Retina (tissue), 1 donor: ENCODE measurements around the gene FRMD4B.
A peak's percentile ranks its signal among the peaks of the same experiment; 100 is the strongest.

Experiments
- DNase-seq: peaks from one replicate; pipeline ENCODE4 v3.0.0-alpha.2; 2016

FRMD4B gene

DNA sequence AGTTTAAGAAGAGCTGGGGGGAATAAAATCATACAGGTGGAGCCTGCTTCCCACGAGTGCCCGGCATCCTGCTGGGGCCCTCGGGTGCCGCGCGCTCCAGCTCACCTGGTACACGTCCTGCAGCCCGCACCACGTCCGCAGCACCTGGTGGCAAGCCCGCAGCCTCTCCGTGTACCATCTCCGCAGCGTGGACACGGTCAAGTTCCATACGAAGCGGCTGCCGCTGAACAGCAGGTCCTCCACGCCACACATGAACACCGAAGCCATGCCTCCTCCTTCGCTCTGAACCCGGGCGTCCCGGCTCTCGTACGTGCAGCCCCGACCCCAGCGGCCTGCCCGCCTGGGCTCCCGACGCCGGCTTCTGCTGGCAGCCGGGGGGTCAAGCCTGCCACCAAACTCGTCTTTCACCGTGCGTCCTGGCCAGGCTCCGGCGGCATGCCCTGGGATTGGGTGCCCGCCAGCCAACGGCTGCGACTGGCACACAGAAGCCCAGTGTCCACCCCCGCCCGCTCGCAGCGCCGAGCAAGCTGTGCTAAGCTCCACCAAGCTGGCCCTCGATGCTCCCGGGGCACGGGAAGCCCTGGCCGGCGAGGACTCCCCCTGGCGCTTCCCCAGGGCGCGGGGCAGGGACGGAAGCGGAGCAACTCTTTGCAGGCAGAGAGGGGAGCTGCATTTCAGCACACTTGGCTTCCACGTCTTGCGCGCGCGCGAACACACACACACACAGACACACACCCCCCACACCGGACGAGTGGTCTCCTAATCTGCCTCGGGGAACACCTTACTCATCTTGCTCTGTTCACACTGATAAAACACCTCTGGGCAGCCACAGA is at the start of gene FRMD4B:
Gene FRMD4B, minus strand, starts transcription at position 366 of the 833 bp plus-strand sequence. Its CDS starts 99 bp downstream, at position 267.
- peak; percentile 87 for DNase-seq

DNA sequence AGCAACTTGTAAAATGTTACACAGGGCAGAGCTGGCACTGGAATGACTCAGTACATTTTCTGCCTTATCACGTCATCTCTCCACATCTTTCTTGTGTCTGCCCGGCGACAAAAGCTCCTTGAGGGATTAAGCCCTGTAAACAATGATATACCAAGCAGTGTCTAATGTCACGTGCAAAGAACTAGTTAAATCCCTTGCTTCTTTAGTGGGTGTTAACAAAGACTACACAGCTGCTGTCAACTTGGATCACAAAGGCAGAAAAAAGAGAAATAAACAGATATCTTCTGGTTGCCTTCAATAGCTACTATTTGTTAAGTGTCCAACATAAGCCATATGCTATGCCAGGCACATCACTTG is 48.1 kb upstream of the FRMD4B start:
- DNase-seq: peak; percentile 18

DNA sequence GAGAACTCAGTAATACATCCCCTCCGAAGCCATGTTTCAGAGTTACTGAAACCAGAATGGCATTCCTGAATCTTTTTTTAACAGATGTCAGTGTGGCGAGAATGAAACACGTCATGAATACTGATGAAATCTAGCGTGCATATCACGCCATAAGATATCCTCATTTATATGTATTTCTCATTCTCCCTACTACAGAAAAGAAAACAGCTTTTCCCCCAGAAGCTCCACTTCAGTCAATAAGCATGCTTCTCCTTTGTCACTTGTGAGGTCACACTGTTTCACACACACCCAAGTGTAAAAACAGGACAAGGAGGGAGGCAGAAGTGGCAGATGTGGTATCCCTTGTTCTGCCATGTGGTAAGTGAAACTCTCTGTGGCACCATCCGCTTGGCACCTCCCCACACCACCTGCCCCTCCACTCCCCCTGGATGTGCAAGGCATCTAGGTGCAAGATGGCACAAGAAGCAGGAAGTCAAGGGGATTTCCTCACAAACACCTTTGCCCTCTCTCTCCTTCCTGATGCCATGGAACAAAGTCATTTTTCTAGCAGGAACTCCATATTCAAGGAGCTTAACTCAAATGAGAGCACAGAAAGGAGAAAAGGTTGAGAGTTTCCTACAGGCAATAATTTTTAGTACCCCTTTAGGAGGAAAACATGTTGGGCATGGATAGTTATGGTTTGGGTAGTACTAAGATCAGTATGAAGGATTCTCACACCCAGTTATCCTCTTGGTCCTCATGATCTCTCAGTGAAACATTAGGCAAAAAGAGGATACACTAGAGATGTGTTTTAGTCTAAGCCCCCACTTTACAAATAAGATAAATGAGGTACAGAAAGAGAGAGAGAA is 47.5 kb upstream of the FRMD4B start:
- DNase-seq: no peak

DNA sequence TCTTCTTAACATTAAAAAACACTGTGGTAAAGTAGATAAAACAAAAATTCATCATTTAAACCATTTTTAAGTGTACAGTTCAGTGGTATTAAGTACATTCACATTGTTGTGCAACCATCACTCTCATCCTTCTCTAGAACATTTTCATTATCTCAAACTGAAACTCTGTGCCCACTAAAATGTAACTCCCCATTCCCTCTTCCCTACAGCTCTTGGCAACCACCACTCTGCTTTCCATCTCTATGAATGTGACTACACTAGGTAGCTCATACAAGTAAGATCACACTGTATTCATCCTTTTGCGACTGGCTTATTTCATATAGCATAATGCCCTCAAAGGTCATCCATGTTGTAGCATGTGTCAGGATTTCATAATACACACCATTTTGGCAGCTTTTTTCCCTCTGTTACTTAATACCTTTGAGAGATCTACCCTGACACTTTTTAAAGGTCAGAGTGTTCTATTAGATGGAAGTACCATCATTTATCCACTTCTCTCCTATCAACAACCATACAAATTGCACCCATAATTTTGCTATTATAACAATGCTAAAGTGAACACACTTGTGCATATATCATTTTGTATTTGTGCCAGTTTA is 42.9 kb upstream of the FRMD4B start:
- DNase-seq: no peak

DNA sequence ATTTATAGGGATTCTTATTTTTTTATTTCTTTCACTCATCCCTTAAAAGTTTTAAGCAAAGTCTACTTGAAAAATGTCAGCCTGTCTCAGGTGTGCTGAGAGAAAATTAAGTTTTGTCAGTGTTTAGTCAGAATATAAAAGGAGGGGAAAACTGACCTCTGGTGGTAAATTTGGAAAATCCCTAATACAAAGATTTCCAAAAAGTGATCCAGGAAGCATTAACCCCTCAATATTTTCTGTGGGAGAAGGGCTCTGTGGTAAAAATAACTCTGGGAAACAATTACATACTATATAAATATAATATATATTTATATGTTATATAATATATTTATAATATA is 41.0 kb upstream of the FRMD4B start:
- no peak for DNase-seq

DNA sequence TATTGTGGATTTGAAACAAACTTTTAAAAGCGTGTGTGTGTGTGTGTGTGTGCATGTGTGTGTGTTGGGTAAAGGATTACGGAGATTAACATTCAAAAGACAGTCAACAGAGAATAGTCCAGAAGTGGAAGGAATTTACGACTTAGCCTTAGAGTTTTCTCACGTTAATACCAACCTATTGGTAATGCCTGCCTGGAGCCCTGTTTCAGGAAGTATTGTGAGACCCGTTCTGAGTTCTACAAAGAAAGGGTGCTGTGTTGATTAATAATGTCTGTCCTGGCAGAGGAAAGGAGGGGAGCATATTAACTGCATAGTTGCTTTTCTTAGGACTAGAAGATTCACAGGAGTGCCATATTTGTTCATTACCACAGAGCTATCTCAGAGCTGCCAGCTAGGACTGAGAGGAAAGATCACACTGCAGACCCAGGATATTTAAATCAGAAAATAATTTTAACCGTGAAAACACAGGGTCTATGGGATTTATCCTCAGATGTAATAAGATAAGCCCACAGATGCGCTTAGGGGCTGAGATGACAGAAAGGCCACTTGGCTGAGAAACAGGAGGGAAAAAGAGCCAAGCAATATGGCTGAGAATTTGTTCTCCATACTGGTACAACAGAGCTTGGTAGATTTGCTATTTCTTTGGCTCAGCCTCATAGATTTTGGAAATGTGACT is 40.5 kb upstream of the FRMD4B start:
- no peak for DNase-seq

DNA sequence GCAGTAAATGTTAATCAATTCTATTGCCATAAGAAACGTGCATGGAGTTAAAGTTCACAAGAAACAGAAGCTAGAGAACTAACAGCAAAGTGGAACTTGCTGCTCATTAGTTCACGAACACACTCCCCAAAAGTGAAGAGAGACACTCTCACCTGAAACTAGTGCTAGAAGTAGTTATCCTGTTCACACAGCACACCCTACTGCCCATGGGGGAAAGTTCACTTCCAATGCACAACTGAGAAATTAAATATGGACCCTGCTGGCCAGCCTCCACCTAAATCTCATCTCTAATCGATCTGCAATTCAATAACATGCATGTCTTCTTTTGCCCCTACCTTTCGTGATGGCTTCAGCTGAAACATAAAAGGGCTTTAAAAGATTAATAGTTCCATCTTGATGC is 39.4 kb upstream of the FRMD4B start:
- no peak for DNase-seq

DNA sequence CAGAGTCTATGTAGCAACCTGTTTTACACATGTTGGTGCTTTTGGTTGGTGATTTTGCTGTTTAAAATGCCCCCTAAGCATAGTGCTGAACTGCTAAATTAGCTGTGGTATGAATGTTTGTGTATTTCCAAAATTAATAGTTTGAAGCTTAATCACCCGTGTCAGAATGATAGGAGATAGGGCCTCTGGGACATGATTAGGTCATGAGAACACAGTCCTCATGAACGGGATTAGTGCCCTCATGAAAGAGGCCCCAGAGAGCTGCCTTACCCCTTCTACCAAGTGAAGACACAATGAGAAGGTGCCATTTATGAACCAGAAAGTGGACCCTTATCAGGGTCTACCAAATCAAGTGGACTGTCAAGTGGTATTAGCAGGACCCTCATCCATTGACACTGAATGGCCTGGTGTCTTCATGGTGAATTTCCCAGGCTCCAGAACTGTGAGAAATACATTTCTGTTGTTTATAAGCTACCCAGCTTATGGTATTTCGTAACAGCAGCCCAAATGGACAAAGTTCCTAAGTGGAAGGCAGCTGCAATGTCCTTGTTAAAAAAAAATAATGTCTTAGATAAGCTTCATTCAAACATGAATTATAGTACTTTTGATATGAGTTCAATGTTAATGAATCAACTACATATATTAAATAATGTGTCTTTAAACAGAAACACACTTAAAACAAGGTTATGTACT is 37.7 kb upstream of the FRMD4B start:
- DNase-seq: no peak

DNA sequence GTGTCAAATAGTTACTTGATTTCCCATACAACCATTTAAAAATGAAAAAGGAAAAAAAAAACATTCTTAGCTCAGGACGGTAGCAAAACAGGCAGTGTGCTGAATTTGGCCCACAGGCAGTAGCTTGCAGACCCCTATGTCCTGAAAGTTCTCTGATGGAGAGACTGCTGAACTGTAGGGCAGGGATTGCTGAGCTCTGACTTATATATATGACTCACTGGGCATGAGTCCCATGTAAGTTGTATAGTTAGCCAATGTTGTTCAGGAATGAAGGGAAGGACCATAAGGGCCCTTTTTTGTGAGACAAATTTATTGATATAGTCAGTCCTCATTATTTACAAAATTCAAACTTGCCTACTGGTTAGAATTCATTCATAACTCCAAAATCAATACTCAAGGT is 36.9 kb upstream of the FRMD4B start:
- no peak for DNase-seq

DNA sequence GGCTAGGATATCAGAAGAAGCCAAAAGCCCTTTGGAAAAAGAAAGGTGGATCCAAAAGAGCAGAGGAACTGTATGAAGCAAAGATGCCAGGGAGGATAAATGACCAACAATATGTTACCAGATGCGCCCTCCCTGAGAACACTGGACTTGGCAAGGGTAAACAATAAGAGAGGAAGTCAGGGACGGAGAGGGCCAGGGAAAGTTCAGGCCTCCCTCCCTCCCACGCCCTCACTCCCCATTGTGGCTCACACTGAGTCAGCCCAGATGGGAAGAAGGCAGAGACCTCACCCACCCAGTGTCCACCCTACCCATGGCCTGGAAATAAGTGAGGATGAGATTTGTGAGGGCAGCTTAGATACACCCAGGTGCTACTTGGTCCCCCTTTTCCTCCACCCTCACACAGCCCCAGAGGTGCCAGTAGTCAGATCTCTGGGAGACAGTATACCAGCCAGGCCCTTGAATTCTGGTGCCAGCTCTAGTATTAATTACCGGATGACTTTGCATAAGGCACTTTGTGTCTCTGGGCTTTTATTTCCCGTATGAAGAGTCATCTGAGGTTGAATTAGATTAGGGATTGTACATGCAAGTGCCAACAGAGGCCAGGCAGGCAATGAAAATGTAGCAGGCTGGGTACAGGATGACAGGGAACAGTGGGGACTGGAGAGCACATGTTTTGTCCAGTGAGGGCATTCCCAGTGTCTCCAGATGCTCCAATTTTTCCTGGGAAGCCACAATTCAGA is 35.1 kb upstream of the FRMD4B start:
- DNase-seq: no peak

DNA sequence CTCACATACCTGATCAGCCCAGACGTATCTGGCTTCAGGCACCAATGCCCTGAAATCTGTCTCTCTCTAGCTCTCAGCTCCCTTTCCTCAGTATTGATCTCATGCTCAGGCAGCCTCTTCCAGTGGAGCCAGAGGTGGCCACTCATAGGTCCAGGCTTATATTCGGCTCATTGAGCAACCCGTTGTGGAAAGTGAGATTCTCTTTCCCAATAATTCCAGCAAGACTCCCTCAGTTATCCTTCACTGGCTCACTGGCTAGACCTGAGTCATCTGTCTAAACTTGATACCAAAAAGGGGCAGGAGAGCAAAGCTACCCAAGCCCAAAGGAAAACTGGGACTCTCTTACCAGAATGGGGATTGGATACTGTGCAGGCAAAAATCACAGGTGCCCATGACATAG is 33.4 kb upstream of the FRMD4B start:
- DNase-seq: no peak

DNA sequence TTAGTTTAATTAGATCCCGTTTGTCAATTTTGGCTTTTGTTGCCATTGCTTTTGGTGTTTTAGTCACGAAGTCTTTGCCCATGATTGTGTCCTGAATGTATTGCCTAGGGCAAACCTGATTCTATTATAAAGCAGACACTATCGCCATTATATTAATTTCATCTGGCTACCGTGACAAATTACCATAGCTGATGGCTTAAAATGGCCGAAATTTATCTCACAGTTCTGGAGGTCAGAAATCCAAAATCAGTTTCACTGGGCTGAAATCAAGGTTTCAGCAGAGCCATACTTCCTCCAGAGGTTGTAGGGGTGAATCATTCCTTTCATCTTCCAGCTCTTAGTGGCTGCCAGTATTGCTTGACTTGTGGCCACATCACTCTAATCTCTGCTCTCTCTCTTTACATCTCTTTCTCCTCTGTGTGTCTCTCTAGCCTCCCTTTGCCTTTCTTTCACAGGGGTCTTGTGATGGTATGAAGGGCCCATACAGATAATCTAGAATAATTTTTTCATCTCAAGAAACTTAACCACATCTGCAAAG is 31.7 kb upstream of the FRMD4B start:
- no peak for DNase-seq

DNA sequence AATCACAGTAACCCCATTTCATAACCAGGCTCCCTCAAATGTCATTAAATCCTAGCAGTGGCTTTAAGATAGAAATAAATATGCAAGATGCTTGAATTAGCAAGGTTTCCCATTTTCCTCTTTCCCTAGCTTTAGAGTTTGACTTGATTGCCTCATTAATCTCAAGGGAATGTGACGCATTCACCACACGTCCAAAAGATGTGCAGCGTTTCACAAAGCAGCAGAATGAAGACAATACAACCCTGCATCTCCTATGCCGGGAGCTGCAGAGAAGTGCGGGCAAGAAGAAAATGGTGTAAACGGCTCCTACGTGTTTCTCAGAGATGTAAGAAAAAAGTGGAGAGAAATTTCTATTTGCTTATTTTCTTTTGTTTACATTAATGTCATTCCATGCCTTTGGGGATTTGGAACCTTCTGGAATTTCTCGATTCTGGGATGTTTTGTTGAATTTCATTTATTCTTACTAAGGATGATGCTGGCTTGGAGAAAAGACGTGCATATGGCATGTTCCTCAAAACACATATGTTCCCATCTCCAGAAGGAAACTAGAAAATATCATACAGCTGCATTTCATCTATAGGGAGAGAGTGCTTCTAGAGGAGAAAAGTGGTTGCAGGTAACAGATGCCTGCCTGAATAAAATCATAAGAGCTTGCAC is 27.8 kb upstream of the FRMD4B start:
- peak; percentile 46 for DNase-seq

DNA sequence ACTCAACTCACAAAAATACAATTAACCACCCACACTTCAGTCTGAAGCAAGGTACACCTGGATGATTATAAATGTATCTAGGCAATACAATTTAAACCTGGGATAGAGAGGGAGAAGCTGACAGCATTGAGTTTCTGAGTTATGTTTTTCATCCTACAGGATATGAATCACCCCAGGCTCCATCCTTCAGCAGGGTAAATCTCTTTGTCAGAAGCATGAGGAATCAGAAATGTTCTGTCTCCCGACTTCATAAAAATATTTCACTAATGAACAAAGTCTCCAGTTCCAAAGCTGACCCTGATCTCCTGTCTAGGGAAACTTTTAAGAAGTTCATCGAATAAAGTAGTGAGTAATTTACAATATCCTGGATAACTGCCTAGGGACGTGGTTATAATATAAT is 25.5 kb upstream of the FRMD4B start:
- no peak for DNase-seq

DNA sequence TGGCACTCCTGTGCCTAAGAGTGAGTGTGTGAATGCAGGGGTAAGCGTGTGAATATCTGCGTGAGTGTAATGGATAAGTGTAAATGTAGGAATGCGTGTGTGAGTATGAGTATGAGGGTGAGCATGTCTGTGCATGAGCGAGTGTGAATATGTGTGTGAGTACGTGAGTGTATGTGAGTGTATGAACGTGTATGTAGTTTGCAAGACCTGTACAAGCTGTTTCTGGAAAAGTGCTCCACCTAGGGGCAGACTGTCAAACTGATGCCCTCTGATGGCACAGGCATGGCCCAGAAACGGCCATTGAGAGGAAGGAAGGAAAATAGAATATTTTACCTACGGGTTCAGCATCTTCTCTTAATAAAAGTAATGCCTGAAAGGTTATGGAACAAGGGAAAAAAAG is 24.4 kb upstream of the FRMD4B start:
- peak; percentile 55 for DNase-seq

DNA sequence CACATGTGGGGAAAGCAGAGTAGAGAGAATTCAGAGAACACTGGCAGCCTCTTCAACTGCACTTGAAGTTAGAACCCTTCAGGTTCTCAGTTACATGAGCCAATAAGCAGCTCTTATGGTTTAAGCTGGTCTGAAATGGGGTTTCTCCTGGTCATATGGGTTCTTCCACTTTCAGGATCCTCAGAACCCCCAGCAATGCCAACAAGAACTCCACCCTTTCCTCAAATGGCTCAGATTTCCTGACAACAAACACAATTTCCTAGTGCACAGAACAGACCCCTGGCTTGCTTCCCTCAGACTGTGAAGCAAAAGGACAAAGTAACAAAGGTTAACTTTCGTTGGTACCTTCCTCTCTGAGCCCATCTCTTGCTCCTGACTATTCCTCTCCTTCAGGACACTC is 23.9 kb upstream of the FRMD4B start:
- no peak for DNase-seq

DNA sequence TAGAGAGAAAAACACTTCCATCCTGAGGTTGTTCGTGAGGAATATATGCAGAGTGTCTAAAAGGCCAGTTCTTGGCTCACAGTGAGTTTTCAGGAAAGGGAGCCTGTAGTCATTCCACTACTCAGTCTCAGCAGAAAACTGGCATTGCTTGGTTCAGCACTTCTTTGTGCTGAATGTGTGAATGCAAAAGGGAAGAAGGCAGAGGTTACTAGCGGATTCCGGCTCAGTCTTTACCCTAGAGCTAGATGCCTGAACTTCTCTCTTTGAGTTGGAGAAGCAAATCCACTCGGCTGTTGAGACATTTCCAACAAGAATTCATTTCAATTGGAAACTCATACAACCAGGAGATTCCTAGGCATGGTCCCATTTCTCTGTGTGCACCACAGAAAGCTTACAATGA is 23.1 kb upstream of the FRMD4B start:
- no peak for DNase-seq

DNA sequence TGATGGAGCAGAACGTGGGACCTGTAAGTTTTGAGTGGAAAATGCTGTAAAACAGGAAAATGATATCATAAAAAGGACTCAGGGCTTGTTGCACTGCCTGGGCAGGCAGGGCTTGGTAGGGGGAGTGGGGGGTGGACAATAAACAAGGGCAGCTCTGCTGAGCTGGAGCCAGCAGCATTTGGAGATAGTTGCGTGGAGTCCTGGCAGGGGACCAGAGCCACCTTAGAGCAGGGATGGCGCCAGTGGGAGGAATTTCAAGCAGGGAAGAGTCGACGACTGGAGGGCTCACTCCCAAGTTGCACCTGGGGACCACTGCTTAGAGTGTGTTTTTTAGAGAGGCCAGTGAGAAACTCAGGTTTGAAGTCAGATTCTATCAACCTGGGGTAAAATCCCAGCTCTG is 22.7 kb upstream of the FRMD4B start:
- no peak for DNase-seq

DNA sequence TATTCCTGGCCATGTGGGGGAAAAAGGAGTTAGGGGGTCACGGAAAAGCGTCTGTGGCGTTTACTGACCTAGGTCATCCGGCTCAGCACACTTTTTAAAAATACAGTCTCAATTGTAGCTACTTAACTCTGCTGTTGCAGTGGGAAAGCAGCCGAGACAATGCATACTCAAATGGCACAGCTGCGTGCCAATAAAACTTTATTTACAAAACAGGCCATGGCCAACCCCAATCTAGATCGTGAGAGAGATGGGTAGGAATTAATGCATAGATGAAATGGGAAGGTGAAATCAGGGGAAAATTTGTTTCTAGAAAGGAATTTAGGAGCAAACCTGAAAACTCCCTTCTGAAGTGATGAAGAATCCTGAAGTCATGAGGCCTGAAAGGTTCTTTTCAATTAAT is 22.0 kb upstream of the FRMD4B start:
- DNase-seq: no peak

DNA sequence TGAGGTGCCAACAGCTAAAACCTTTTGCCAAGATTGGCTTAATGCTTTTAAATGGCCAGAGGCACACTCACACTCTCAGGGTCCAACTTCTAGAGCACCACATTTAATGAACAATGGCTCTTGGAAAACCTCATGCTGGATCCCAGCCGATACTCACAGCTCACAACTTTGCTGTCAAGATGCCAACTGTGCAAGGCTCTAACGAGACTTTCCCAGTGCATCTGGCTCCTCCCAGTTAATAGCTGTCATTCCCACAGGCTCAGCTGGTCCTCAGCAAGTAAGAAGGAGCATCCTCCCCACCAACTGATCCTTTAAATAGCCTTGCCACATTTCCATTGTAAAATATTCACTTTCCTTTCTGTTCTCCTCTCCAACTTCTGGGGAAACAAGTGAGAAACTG is 20.3 kb upstream of the FRMD4B start:
- no peak for DNase-seq

DNA sequence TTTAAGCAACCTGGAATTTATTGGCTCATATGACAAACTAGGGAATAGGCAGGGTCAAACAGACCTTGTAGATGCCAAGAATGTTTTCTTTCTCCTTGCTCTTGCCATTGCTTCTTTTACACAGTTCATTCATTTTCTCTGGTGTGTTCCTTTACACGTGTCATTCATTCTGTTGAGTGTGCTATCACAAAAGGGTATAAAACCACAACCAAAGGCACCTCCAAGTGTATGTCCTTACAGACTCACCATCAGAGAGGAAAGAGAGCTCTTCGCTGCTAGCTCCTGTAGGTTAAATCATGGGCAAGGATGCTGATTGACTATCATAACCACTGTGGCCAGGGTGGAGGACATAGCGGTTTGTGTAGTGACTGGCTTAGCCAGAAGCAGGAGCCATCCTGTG is 19.2 kb upstream of the FRMD4B start:
- DNase-seq: no peak
